UCSD-AML1 (cell line): Measurements from ENCODE around the gene IL1R2.
A peak's percentile ranks its signal among the peaks of the same experiment; 100 is the strongest.

Source experiments
- DNase-seq: peaks from one replicate; lab custom pipeline; 2025; ENCODE audit not compliant: unreplicated experiment; lab: John Stamatoyannopoulos, UW

The IL1R2 gene

GRCh38 chr2:102018823-102019445 lies 27.2 kb downstream of the IL1R2 start:
- DNase-seq = no peak

- peak; percentile 88 for DNase-seq
These were observed 28.9 kb downstream of the IL1R2 start for GRCh38 chr2:102020596-102021170.

- no peak for DNase-seq
These were observed 30.0 kb downstream of the IL1R2 start for GRCh38 chr2:102021779-102022178.

GRCh38 chr2:102022884-102023539 lies 31.3 kb downstream of the IL1R2 start:
- DNase-seq = no peak

GRCh38 chr2:102024410-102024809 lies 32.6 kb downstream of the IL1R2 start:
- DNase-seq = no peak

- no peak for DNase-seq
These were observed 33.3 kb downstream of the IL1R2 start for GRCh38 chr2:102025016-102025501.

- no peak for DNase-seq
These were observed 34.0 kb downstream of the IL1R2 start for GRCh38 chr2:102025583-102026267.

- DNase-seq = no peak
These were observed 35.5 kb downstream of the IL1R2 start for GRCh38 chr2:102027036-102027980.

- no peak for DNase-seq
These were observed 36.7 kb downstream of the IL1R2 start for GRCh38 chr2:102028470-102028869.

- DNase-seq = no peak
These were observed 37.6 kb downstream of the IL1R2 start for GRCh38 chr2:102029405-102029804.

GRCh38 chr2:102029952-102030351 lies 38.2 kb downstream of the IL1R2 start:
- no peak for DNase-seq

GRCh38 chr2:102030502-102030854 lies 38.7 kb downstream of the IL1R2 start:
- no peak for DNase-seq

GRCh38 chr2:102030855-102031527 lies 39.2 kb downstream of the IL1R2 start:
- no peak for DNase-seq

- no peak for DNase-seq
These were observed 40.7 kb downstream of the IL1R2 start for GRCh38 chr2:102032368-102033030.

GRCh38 chr2:102033031-102033749 lies 41.4 kb downstream of the IL1R2 start:
- peak; percentile 85 for DNase-seq

GRCh38 chr2:102033750-102034682 lies 42.3 kb downstream of the IL1R2 start:
- DNase-seq = no peak

GRCh38 chr2:102034683-102035548 lies 43.2 kb downstream of the IL1R2 start:
- peak; percentile 52 for DNase-seq
